Measurements from ENCODE around the gene SKA3. TPM values are rescaled to one million over a fixed set of nuclear protein-coding genes. Genes with fewer than 3 reads are reported as not detected.
A peak's percentile ranks its signal among the peaks of the same experiment; 100 is the strongest.

SKA3 gene
- total and polyA plus RNA-seq, 2 of the 13 experiments (the other 11 are each of a cell fraction or from before 2014, with no cell fraction given): 7.2 to 10.8 TPM

DNA sequence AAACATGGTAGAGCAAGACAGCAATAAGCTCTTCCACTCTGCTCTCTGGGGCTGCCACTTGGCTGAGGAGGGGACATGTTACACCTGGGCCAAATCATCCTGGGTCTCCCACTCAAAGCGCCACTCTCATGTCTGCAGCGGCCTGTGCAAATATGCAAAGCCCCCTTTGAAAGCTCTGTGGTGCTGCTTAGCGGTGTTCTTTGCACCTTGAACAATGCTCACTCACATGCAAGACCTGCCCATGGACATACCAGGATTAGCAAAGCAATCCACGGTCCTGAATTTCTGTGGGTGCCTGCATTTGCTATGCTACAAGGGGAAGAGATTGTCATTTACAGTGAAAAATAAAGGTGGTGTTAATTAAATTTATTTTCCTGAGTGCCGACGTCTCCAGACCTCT lies 48.7 kb upstream of the SKA3 start (continued):
- TF ChIP-seq, protein P1, sequence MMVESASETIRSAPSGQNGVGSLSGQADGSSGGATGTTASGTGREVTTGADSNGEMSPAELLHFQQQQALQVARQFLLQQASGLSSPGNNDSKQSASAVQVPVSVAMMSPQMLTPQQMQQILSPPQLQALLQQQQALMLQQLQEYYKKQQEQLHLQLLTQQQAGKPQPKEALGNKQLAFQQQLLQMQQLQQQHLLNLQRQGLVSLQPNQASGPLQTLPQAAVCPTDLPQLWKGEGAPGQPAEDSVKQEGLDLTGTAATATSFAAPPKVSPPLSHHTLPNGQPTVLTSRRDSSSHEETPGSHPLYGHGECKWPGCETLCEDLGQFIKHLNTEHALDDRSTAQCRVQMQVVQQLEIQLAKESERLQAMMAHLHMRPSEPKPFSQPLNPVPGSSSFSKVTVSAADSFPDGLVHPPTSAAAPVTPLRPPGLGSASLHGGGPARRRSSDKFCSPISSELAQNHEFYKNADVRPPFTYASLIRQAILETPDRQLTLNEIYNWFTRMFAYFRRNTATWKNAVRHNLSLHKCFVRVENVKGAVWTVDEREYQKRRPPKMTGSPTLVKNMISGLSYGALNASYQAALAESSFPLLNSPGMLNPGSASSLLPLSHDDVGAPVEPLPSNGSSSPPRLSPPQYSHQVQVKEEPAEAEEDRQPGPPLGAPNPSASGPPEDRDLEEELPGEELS (CRISPR knock-in tag; IDR thresholded peaks at IDR 0.05): no peak
- TF ChIP-seq ZNF20 (CRISPR knock-in tag; IDR thresholded peaks at IDR 0.05) (no peak), FOXK1 (CRISPR knock-in tag; IDR thresholded peaks at IDR 0.05; ENCODE audit: borderline replicate concordance, low read depth) (no peak), PITX1 (CRISPR knock-in tag; IDR thresholded peaks at IDR 0.05) (peak; percentile 80), ZSCAN30 (CRISPR knock-in tag; IDR thresholded peaks at IDR 0.05) (no peak), ZNF724P (CRISPR knock-in tag; IDR thresholded peaks at IDR 0.05; ENCODE audit: borderline replicate concordance) (no peak), SNAI1 (CRISPR knock-in tag; IDR thresholded peaks at IDR 0.05; ENCODE audit: borderline replicate concordance) (no peak), ZBTB7B (CRISPR knock-in tag; IDR thresholded peaks at IDR 0.05) (peak; percentile 72), ZNF136 (CRISPR knock-in tag; IDR thresholded peaks at IDR 0.05; ENCODE audit: low read depth) (no peak), PHB2 (IDR thresholded peaks at IDR 0.05; ENCODE audit: partially characterized antibody) (no peak), MBD4 (IDR thresholded peaks at IDR 0.05; ENCODE audit: borderline replicate concordance, low read length) (no peak), SOX5 (CRISPR knock-in tag; IDR thresholded peaks at IDR 0.05; ENCODE audit: borderline replicate concordance) (peak; percentile 30; the same call in 1 of the 2 replicates), KDM2A (CRISPR knock-in tag; IDR thresholded peaks at IDR 0.05; ENCODE audit: borderline replicate concordance, low read depth) (no peak), ZNF326 (CRISPR knock-in tag; IDR thresholded peaks at IDR 0.05; ENCODE audit: borderline replicate concordance) (no peak), ZNF879 (CRISPR knock-in tag; IDR thresholded peaks at IDR 0.05) (no peak), ZNF274 (CRISPR knock-in tag; IDR thresholded peaks at IDR 0.05) (no peak)
- TF ChIP-seq, protein P2, sequence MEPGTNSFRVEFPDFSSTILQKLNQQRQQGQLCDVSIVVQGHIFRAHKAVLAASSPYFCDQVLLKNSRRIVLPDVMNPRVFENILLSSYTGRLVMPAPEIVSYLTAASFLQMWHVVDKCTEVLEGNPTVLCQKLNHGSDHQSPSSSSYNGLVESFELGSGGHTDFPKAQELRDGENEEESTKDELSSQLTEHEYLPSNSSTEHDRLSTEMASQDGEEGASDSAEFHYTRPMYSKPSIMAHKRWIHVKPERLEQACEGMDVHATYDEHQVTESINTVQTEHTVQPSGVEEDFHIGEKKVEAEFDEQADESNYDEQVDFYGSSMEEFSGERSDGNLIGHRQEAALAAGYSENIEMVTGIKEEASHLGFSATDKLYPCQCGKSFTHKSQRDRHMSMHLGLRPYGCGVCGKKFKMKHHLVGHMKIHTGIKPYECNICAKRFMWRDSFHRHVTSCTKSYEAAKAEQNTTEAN (CRISPR knock-in tag; conservative IDR thresholded peaks at IDR 0.05): no peak
- TF ChIP-seq, protein P3, sequence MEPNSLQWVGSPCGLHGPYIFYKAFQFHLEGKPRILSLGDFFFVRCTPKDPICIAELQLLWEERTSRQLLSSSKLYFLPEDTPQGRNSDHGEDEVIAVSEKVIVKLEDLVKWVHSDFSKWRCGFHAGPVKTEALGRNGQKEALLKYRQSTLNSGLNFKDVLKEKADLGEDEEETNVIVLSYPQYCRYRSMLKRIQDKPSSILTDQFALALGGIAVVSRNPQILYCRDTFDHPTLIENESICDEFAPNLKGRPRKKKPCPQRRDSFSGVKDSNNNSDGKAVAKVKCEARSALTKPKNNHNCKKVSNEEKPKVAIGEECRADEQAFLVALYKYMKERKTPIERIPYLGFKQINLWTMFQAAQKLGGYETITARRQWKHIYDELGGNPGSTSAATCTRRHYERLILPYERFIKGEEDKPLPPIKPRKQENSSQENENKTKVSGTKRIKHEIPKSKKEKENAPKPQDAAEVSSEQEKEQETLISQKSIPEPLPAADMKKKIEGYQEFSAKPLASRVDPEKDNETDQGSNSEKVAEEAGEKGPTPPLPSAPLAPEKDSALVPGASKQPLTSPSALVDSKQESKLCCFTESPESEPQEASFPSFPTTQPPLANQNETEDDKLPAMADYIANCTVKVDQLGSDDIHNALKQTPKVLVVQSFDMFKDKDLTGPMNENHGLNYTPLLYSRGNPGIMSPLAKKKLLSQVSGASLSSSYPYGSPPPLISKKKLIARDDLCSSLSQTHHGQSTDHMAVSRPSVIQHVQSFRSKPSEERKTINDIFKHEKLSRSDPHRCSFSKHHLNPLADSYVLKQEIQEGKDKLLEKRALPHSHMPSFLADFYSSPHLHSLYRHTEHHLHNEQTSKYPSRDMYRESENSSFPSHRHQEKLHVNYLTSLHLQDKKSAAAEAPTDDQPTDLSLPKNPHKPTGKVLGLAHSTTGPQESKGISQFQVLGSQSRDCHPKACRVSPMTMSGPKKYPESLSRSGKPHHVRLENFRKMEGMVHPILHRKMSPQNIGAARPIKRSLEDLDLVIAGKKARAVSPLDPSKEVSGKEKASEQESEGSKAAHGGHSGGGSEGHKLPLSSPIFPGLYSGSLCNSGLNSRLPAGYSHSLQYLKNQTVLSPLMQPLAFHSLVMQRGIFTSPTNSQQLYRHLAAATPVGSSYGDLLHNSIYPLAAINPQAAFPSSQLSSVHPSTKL (CRISPR knock-in tag; IDR thresholded peaks at IDR 0.05): 0 out of 2 replicates have a peak, but pooled peaks have one; percentile 12
- TF ChIP-seq, protein P4, sequence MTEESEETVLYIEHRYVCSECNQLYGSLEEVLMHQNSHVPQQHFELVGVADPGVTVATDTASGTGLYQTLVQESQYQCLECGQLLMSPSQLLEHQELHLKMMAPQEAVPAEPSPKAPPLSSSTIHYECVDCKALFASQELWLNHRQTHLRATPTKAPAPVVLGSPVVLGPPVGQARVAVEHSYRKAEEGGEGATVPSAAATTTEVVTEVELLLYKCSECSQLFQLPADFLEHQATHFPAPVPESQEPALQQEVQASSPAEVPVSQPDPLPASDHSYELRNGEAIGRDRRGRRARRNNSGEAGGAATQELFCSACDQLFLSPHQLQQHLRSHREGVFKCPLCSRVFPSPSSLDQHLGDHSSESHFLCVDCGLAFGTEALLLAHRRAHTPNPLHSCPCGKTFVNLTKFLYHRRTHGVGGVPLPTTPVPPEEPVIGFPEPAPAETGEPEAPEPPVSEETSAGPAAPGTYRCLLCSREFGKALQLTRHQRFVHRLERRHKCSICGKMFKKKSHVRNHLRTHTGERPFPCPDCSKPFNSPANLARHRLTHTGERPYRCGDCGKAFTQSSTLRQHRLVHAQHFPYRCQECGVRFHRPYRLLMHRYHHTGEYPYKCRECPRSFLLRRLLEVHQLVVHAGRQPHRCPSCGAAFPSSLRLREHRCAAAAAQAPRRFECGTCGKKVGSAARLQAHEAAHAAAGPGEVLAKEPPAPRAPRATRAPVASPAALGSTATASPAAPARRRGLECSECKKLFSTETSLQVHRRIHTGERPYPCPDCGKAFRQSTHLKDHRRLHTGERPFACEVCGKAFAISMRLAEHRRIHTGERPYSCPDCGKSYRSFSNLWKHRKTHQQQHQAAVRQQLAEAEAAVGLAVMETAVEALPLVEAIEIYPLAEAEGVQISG (CRISPR knock-in tag; IDR thresholded peaks at IDR 0.05): no peak
